Activated naive CD4-positive, alpha-beta T cell treated with Interleukin-2 at 50 U/mL for 16 hours (primary cell): ENCODE results near the gene DRD4.

Experiments used
- DNase-seq: peaks from one replicate; pipeline ENCODE4 v3.0.0-alpha.2; 2020

The DRD4 gene

GRCh38 chr11:623349-623869, 13.7 kb upstream of the DRD4 start:
- DNase-seq: no peak

GRCh38 chr11:623999-624704, 12.9 kb upstream of the DRD4 start:
- DNase-seq: no peak

- no peak for DNase-seq
These were observed 12.1 kb upstream of the DRD4 start, which contains the start of gene CDHR5 for GRCh38 chr11:624705-625635. Gene CDHR5, minus strand, starts transcription at chr11:624955. Its CDS starts 53 bp downstream, at chr11:624902.

- no peak for DNase-seq
These were observed 11.3 kb upstream of the DRD4 start for GRCh38 chr11:625636-626268.

GRCh38 chr11:626475-627307, 10.4 kb upstream of the DRD4 start, which contains the start of gene SCT:
Gene SCT, minus strand, starts transcription at chr11:627181. Its CDS starts 38 bp downstream, at chr11:627143.
- no peak for DNase-seq

GRCh38 chr11:627308-627576, 9.8 kb upstream of the DRD4 start:
- DNase-seq: no peak

- no peak for DNase-seq
These were observed 9.0 kb upstream of the DRD4 start for GRCh38 chr11:628056-628455.

- DNase-seq: no peak
These were observed 7.9 kb upstream of the DRD4 start for GRCh38 chr11:629237-629583.

GRCh38 chr11:630871-631270, 6.2 kb upstream of the DRD4 start:
- DNase-seq: no peak

GRCh38 chr11:635945-636510, 1.0 kb upstream of the DRD4 start:
- DNase-seq: no peak

- DNase-seq: no peak
These were observed 194 bp downstream of the DRD4 start for GRCh38 chr11:637333-637592.

GRCh38 chr11:637593-638521, 788 bp downstream of the DRD4 start:
- no peak for DNase-seq

GRCh38 chr11:638631-639331, 1.7 kb downstream of the DRD4 start:
- DNase-seq: no peak

- no peak for DNase-seq
These were observed 2.4 kb downstream of the DRD4 start for GRCh38 chr11:639332-639955.

- DNase-seq: no peak
These were observed 3.1 kb downstream of the DRD4 start for GRCh38 chr11:640021-640706.

- no peak for DNase-seq
These were observed 4.8 kb downstream of the DRD4 start for GRCh38 chr11:641806-642370.

GRCh38 chr11:643366-643765, 6.3 kb downstream of the DRD4 start:
- DNase-seq: no peak

GRCh38 chr11:643849-644738, 7.0 kb downstream of the DRD4 start:
- DNase-seq: no peak
